GM12891 (cell line): ENCODE results near the gene NDUFB7.

Experiments
- POLR2A ChIP-seq: IDR thresholded peaks from 2 replicates; pipeline ENCODE4 v1.6.1; 2011; ENCODE audit warnings: low read depth, low read length, control low read depth
- POLR2AphosphoS5 ChIP-seq: IDR thresholded peaks from 2 replicates; pipeline ENCODE4 v1.6.1; 2011; ENCODE audit warnings: low read depth, low read length, control low read depth

- TF ChIP-seq POLR2A, result no peak
- no peak for TF ChIP-seq POLR2AphosphoS5
Observed at GRCh38 chr19:14616407-14616806, 44.5 kb upstream of the NDUFB7 start.
